ENCODE data around the gene PROK1. TPM values are rescaled to one million over a fixed set of nuclear protein-coding genes. Genes with fewer than 3 reads are reported as not detected.
"Not testable (repeated sequence)": the region's sequence is repeated elsewhere in the genome, so short reads cannot be mapped to it uniquely, and the experiment has no call there.

PROK1 gene
- polyA plus RNA-seq, 3 donors = 0.06 to 5.1 (median 2.7) TPM

GRCh38 chr1:110430366-110430765 is 20.6 kb upstream of the PROK1 start:
- H3K27ac ChIP-seq (ENCODE audit: low read depth, low read length) = no peak overlapping the region
- 46 to 72% (median 71%) methylated on average over 6 of the region's 6 CpGs for WGBS, 3 donors

- H3K27ac ChIP-seq (ENCODE audit: low read depth, low read length) = no peak overlapping the region
- 83 to 88% (median 88%) methylated on average over 4 of the region's 4 CpGs for WGBS, 3 donors
Measured at GRCh38 chr1:110430901-110431300, 20.0 kb upstream of the PROK1 start.

DNA sequence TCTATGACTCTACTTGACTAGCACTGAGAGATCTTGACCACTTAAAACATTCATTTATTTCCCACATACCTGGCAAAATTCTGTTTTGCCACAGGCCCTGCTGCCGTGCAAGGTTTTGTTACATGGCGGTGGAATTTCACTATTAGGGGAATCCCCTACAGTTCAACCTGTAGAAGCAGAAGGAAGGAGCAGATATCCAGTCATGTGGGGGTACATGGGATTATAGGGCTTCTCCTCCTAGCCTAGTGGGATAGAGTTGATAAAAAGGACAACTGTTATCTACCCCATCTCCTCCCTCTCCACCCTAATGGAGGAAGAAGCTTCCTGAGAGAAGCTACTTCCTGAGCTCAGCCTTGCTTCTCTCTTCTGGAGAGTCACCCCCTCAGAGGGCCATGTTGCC is 17.7 kb upstream of the PROK1 start:
- WGBS, 3 donors = 63 to 83% (median 74%) methylated on average over 2 of the region's 2 CpGs
- H3K27ac ChIP-seq (ENCODE audit: low read depth, low read length) = no peak overlapping the region

DNA sequence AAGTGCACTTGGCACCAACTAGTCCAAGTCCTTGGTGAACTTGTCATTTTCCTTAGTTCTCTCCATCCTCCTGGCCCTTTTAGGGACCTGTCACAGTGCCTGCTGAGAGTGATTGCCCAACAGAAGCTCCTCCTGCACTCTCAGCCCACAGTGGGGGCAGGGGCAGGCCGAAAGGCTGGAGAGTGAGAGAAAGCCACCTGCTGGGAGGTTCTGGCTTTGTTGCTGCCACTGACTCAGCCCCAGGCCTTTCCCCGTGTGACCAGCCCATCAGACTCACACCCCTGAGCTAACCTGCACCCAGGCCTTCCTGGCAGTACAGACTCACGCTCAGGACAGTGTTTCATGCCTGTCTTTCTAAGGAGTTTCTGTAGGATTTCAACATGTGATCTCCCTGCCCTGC is 17.1 kb upstream of the PROK1 start:
- WGBS, 3 donors = 35 to 46% (median 36%) methylated on average over 3 of the region's 3 CpGs

GRCh38 chr1:110434946-110435345 is 16.0 kb upstream of the PROK1 start:
- no peak overlapping the region for H3K27ac ChIP-seq (ENCODE audit: low read depth, low read length)
- 50 to 75% (median 69%) methylated on average over 3 of the region's 3 CpGs for WGBS, 3 donors

More for the DNA sequence above, 17.1 kb upstream of the PROK1 start:
- H3K27ac ChIP-seq (ENCODE audit: low read depth, low read length) = no peak overlapping the region

DNA sequence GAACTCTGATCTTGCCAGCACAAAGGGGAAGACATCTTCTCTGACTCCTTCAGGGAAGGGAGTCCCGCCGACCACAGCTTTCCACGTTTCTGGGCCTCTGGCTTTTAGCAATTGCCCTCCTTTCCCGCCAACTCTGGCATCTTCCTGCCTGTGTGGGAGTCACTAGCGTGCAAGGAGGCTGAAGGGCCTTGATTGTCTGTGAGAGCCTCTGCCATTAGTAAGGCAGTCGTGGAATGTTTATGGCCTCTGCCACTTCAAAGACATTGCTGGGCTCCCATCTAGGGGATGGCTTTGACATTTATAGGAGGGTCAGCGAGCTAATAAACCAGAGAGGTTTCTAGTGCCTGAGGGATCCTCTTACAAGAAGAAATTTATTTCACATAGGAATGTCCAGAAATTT is 14.3 kb upstream of the PROK1 start:
- 65 to 69% (median 66%) methylated on average over 7 of the region's 7 CpGs for WGBS, 3 donors
- no peak overlapping the region for H3K27ac ChIP-seq (ENCODE audit: low read depth, low read length)

DNA sequence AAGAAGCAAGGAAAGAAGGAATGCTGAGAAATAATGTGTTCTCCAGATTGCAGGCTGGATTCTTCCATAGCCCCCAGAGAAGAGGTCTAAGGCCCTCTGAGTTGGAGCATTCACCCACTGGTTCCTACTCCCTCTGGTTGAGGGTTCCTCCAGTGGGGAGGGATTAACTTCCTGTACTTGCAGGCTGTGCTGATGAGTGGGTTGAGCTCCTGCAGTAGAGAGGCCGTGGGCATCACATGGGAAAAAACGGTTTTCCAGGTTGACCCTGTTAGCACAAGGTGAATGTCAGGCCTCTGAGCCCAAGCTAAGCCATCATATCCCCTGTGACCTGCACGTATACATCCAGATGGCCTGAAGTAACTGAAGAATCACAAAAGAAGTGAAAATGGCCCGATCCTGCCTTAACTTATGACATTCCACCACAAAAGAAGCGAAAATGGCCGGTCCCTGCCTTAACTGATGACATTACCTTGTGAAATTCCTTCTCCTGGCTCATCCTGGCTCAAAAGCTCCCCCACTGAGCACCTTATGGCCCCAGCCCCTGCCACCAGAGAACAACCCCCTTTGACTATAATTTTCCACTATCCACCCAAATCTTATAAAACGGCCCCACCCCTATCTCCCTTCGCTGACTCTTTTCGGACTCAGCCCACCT is 13.2 kb upstream of the PROK1 start:
- H3K27ac ChIP-seq (ENCODE audit: low read depth, low read length) = not testable (repeated sequence)
- 74 to 81% (median 78%) methylated on average over 9 of the region's 9 CpGs for WGBS, 3 donors

GRCh38 chr1:110438893-110439292 is 12.1 kb upstream of the PROK1 start:
- H3K27ac ChIP-seq (ENCODE audit: low read depth, low read length) = no peak overlapping the region
- WGBS, 3 donors = 47 to 75% (median 54%) methylated on average over 4 of the region's 4 CpGs

DNA sequence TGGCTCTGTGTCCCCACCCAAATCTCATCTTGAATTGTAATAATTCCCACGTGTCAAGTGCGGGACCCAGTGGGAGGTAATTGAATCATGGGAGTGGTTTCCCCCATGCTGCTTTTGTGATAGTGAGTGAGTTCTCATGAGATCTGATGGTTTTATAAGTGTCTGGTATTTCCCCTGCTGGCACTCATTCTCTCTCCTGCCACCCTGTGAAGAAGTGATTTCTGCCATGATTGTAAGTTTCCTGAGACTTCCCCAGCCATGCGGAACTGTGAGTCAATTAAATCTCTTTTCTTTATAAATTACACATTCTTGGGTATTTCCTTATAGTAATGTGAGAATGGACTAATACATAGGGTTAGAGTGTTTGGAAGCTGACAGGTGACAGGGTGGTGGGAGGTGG is 11.1 kb upstream of the PROK1 start:
- not testable (repeated sequence) for H3K27ac ChIP-seq (ENCODE audit: low read depth, low read length)
- WGBS, 3 donors = 88 to 97% (median 91%) methylated on average over 3 of the region's 3 CpGs

DNA sequence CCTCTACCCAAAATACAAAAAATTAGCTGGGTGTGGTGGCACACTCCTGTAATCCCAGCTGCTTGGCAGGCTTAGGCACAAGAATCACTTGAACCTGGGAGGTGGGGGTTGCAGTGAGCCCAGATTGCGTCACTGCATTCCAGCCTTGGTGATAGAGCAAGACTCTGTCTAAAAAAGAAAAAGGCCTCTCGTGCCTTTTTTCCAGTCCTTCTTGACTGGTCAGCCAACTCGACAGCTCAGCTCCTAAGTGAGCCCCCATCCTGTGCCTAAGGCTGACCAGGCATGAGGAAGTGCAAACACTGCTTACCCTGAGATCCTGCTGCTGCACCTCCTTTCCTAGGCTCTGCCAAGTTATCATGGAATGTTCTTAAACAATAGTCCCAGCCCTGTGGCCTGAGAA is 10.1 kb upstream of the PROK1 start:
- WGBS, 3 donors = 39 to 60% (median 50%) methylated on average over 3 of the region's 3 CpGs
- H3K27ac ChIP-seq (ENCODE audit: low read depth, low read length) = no peak overlapping the region

DNA sequence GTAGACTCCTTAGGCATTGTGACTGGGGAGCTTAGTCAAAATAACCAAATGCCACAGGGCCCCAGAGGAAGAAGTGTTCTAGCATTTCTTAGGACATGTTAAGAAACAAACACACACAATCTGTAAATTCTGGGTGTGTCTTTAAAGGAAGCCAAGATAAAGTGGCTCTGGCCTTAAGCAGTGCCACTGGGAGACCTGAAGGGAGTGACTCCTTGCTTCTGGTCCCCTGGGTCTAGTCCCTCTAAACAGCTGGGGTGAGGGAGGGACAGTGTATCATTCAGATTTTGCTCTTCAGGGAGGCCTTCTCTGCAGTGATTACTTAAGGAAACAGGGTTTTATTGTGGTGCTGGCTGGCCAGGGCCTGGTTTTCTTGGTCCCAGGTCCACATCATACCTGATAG is 9.1 kb upstream of the PROK1 start:
- H3K27ac ChIP-seq (ENCODE audit: low read depth, low read length) = no peak overlapping the region

GRCh38 chr1:110443451-110443850 is 7.5 kb upstream of the PROK1 start:
- WGBS, 3 donors = 65 to 85% (median 71%) methylated on average over 8 of the region's 8 CpGs
- H3K27ac ChIP-seq (ENCODE audit: low read depth, low read length) = no peak overlapping the region

GRCh38 chr1:110444561-110444960 is 6.4 kb upstream of the PROK1 start:
- 62 to 74% (median 62%) methylated on average over 8 of the region's 8 CpGs for WGBS, 3 donors
- no peak overlapping the region for H3K27ac ChIP-seq (ENCODE audit: low read depth, low read length)

DNA sequence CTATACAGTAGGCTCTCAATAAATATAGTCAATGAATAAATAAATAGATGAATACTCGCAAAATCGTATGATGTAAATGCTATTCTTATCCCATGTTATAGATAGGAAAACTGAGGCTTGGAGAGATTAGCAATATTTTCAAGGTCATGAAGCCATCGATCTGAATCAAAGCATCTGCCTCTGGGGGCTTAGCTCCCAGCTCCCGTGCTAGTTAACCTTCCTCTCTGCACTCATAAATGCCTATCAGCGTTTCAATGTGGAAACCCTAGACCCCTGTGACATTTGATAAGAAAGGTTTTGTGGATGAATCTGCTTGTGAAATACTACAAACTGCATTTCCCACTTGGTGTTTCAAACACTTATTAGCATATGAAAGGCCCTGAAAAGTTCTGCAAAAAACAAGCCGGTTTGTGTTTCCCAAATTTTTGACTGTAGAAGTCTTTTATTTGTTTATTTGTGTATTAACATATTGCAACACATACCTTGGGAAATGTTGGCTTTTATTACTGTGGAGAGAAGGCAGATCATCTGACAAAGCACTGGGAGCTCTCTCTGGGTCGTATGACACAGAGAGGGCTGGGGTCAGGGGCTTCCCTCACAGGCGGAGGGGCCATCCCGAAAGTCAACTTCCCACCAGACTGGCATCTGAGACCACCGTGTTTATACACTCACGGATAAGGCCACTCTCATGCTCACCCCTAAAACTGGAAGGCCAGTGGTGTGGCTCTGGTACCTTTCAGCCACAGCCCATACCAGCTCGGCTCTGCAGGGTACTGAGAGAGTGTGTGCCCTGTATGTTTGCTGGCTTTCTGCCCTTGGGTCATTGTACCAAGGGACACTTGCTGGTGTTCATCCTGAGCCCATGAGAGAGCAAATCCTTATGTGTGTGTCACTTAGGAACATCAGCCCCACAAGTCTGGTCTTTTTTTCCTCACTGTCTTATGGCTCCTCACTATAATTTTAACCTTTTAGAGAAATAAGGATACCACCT is 993 bp upstream of the PROK1 start:
- no peak overlapping the region for H3K27ac ChIP-seq (ENCODE audit: low read depth, low read length)
- WGBS, 3 donors = 38 to 53% (median 48%) methylated on average over 12 of the region's 12 CpGs

- no peak overlapping the region for H3K27ac ChIP-seq (ENCODE audit: low read depth, low read length)
- 47 to 67% (median 63%) methylated on average over 7 of the region's 7 CpGs for WGBS, 3 donors
Measured at GRCh38 chr1:110452330-110452729, 1.4 kb downstream of the PROK1 start.

GRCh38 chr1:110453829-110454228 is 2.9 kb downstream of the PROK1 start:
- 86 to 90% (median 90%) methylated on average over 9 of the region's 9 CpGs for WGBS, 3 donors
- no peak overlapping the region for H3K27ac ChIP-seq (ENCODE audit: low read depth, low read length)

DNA sequence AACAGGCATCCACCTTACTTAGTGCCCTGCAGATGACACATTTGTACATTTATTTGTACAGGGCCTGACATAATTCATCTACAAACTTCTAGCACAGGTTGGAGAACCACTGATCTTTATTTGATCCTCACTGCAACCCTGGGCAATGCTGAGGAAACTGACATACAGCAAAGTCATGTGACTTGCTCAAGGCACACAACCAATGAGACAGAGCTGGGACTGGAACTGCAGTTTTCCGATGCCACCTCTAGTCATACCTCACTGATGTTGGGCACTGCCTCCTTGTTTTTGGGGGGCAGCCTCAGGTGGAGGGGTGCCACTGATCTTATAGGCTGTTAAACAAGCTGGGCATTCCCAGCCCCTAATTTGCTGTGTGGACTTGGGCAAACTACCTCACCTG is 3.4 kb downstream of the PROK1 start:
- no peak overlapping the region for H3K27ac ChIP-seq (ENCODE audit: low read depth, low read length)
- 83 to 91% (median 86%) methylated on average over 1 of the region's 1 CpG for WGBS, 3 donors

GRCh38 chr1:110455151-110455550 is 4.2 kb downstream of the PROK1 start:
- 65 to 75% (median 70%) methylated on average over 8 of the region's 8 CpGs for WGBS, 3 donors
- no peak overlapping the region for H3K27ac ChIP-seq (ENCODE audit: low read depth, low read length)

DNA sequence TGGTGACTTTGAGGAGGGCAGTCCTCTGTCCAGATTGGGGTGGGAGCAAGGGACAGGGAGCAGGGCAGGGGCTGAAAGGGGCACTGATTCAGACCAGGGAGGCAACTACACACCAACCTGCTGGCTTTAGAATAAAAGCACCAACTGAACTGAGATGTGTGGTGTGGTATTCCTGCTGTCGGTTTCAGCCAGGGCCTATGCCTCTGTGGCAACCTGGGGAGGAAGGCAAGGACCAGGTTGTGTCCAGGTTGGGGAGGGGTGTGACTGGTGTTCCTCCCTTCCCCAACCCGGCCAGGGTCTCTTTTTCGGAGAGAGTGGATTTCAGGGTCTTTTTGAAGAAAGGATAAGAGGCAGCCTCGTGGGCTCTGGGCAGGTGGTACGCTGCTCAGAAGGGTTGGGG is 6.3 kb downstream of the PROK1 start:
- 85 to 87% (median 85%) methylated on average over 5 of the region's 5 CpGs for WGBS, 3 donors
- H3K27ac ChIP-seq (ENCODE audit: low read depth, low read length) = no peak overlapping the region
